Loucy (cell line): Measurements from ENCODE around the gene CES5A.

Source experiments
- H2AFZ ChIP-seq: fragments of 200-600 bp; sonication (generic); 2 replicates; pipeline ENCODE4 v1.6.0; 2016; ENCODE audit warnings: antibody characterized with exemption, mild to moderate bottlenecking, low read length, moderate library complexity
- H3F3A ChIP-seq: fragments of 200-600 bp; 2 replicates; pipeline ENCODE4 v1.6.0; 2016; ENCODE audit warnings: antibody characterized with exemption, low read depth, mild to moderate bottlenecking
- H3K27me3 ChIP-seq: fragments of 200-600 bp; sonication (generic); 2 replicates; pipeline ENCODE4 v1.6.1; 2014; ENCODE audit warnings: low read length, mild to moderate bottlenecking; ENCODE audit not compliant: insufficient read depth, poor library complexity, severe bottlenecking
- H3K36me3 ChIP-seq: fragments of 200-600 bp; sonication (generic); 2 replicates; pipeline ENCODE4 v1.6.1; 2016; ENCODE audit warnings: low read length; ENCODE audit not compliant: insufficient read depth
- H3K4me1 ChIP-seq: fragments of 200-600 bp; sonication (generic); 2 replicates; pipeline ENCODE4 v1.5.1; 2014; ENCODE audit warnings: low read length, mild to moderate bottlenecking; ENCODE audit not compliant: insufficient read depth, poor library complexity, severe bottlenecking
- H3K4me2 ChIP-seq: fragments of 200-600 bp; sonication (generic); 2 replicates; pipeline ENCODE4 v1.6.0; 2014; ENCODE audit warnings: antibody characterized with exemption, low read length, low read depth, mild to moderate bottlenecking; ENCODE audit not compliant: poor library complexity, severe bottlenecking
- H3K4me3 ChIP-seq: fragments of 200-600 bp; sonication (generic); 2 replicates; pipeline ENCODE4 v1.5.1; 2014; ENCODE audit warnings: low read length, mild to moderate bottlenecking, mixed read lengths; ENCODE audit not compliant: poor library complexity, severe bottlenecking
- H3K79me2 ChIP-seq: fragments of 200-600 bp; sonication (generic); 2 replicates; pipeline ENCODE4 v1.6.1; 2014; ENCODE audit warnings: low read length; ENCODE audit not compliant: insufficient read depth
- H3K9ac ChIP-seq: fragments of 200-600 bp; sonication (generic); 2 replicates; pipeline ENCODE4 v1.6.0; 2014; ENCODE audit warnings: mild to moderate bottlenecking, low read depth, low read length, moderate library complexity; ENCODE audit not compliant: poor library complexity, severe bottlenecking
- H3K9me2 ChIP-seq: fragments of 200-600 bp; sonication (generic); replicated peaks from 2 replicates; pipeline ENCODE4 v1.6.1; 2016; ENCODE audit warnings: low read depth, low read length, mixed read lengths
- H3K9me3 ChIP-seq: fragments of 200-600 bp; sonication (generic); 2 replicates; pipeline ENCODE4 v1.6.1; 2014; ENCODE audit warnings: mild to moderate bottlenecking, antibody characterized with exemption, low read length, low read depth; ENCODE audit not compliant: insufficient read depth
- H4K20me1 ChIP-seq: fragments of 200-600 bp; sonication (generic); 2 replicates; pipeline ENCODE4 v1.6.0; 2014; ENCODE audit warnings: antibody characterized with exemption, low read length, mild to moderate bottlenecking; ENCODE audit not compliant: insufficient read depth, poor library complexity, severe bottlenecking
- EZH2phosphoT487 ChIP-seq: fragments of 200-600 bp; IDR thresholded peaks from 2 replicates; pipeline ENCODE4 v1.6.1; 2018; ENCODE audit warnings: antibody characterized with exemption, mild to moderate bottlenecking, moderate library complexity, borderline replicate concordance
- TF ChIP-seq, protein P1 (sequence below): fragments of 200-600 bp; sonication (generic); conservative IDR thresholded peaks from 2 replicates; pipeline ENCODE4 v1.5.1; 2014; ENCODE audit warnings: mild to moderate bottlenecking, antibody characterized with exemption, low read length

Gene CES5A

DNA sequence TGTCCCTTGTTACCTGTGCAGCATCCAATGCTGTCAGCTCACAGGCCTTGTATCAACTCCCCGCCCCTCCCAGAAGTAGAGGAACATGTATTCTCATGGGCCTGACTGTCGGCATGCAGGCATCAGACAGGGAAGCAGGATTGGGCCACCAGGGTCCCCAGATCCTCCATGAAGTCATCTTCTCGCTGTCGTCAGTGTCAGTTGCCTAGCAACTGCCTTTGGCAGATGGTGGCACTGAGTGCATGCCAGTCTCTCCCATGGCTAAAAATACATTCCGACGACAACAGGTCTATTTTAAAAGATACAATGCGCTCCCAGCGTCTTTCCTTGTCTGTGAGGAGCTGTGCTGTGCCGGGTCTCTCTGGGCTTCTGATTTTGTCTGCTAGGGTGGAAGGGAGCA lies 36.8 kb upstream of the CES5A start:
- no peaks in the 10 kb centered on the region for H3F3A ChIP-seq
- H3K9me2 ChIP-seq = no peaks in the 10 kb centered on the region
- no peaks in the 10 kb centered on the region for H3K79me2 ChIP-seq
- no peaks in the 10 kb centered on the region for H4K20me1 ChIP-seq
- H3K4me1 ChIP-seq = no peaks in the 10 kb centered on the region
- no peaks in the 10 kb centered on the region for H3K27me3 ChIP-seq
- 0 out of 2 replicates have a peak, but pooled peaks cover 3% of the 10 kb centered on the region for H3K9me3 ChIP-seq
- no peak overlapping the region for H3K9ac ChIP-seq
- H3K4me3 ChIP-seq = no peak overlapping the region
- H2AFZ ChIP-seq = no peak overlapping the region
- no peaks in the 10 kb centered on the region for H3K36me3 ChIP-seq
- TF ChIP-seq, protein P1, sequence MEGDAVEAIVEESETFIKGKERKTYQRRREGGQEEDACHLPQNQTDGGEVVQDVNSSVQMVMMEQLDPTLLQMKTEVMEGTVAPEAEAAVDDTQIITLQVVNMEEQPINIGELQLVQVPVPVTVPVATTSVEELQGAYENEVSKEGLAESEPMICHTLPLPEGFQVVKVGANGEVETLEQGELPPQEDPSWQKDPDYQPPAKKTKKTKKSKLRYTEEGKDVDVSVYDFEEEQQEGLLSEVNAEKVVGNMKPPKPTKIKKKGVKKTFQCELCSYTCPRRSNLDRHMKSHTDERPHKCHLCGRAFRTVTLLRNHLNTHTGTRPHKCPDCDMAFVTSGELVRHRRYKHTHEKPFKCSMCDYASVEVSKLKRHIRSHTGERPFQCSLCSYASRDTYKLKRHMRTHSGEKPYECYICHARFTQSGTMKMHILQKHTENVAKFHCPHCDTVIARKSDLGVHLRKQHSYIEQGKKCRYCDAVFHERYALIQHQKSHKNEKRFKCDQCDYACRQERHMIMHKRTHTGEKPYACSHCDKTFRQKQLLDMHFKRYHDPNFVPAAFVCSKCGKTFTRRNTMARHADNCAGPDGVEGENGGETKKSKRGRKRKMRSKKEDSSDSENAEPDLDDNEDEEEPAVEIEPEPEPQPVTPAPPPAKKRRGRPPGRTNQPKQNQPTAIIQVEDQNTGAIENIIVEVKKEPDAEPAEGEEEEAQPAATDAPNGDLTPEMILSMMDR = no peak
- TF ChIP-seq EZH2phosphoT487 = no peak
- H3K4me2 ChIP-seq = no peak overlapping the region

DNA sequence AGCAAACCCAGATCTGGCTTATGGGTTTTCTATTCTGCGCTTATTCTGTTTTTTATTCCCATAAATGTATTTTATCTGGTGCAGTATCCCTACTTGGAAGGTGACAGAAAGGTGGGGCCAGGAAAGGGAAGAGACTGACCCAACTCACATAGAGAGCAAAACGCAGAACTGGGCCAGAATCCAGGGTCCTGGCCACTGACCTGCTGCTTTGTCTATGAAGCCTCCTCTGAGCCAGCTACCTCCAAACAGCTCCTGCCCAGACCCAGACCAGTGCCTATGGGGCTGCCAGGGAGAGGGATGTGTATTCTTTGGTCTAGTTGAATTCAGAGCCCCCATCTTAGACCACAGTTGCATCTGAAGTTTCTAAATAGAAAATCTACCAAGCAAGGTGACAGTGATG lies 36.4 kb upstream of the CES5A start:
- Histone ChIP-seq H3K9ac (no peak overlapping the region), H3K36me3 (no peaks in the 10 kb centered on the region), H3K9me3 (0 out of 2 replicates have a peak, but pooled peaks cover 3% of the 10 kb centered on the region), H3K4me1 (no peaks in the 10 kb centered on the region), H3K79me2 (no peaks in the 10 kb centered on the region), H3K4me2 (no peak overlapping the region), H3K9me2 (no peaks in the 10 kb centered on the region), H3K4me3 (no peak overlapping the region), H2AFZ (no peak overlapping the region), H3K27me3 (no peaks in the 10 kb centered on the region), H3F3A (no peaks in the 10 kb centered on the region), H4K20me1 (no peaks in the 10 kb centered on the region)
- TF ChIP-seq, protein P1 = no peak
- no peak for TF ChIP-seq EZH2phosphoT487

DNA sequence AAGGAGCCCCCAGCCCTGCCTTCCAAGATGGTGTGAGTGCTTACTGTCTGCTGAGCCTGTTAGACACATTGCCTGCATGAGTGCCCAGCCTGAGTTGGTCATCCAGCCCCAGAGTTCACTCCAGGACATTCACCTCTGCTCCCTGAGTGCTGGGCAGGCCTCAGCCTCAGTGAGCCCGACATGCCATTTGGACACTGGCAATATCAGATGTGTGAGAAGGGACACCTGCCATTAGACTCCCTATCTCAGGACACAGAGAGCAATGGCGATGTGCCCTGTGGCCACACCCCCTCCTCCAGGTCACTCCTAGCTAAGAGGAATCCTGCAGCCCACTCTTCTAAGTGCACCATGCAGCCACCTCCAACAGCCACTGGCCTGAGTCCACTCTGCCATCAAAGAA lies 34.7 kb upstream of the CES5A start:
- Histone ChIP-seq H3K4me1 (no peaks in the 10 kb centered on the region), H3K4me2 (no peak overlapping the region), H4K20me1 (no peaks in the 10 kb centered on the region), H3K27me3 (no peaks in the 10 kb centered on the region), H3K9ac (no peak overlapping the region), H3K36me3 (no peaks in the 10 kb centered on the region), H3F3A (no peaks in the 10 kb centered on the region), H2AFZ (no peak overlapping the region), H3K4me3 (no peak overlapping the region), H3K79me2 (no peaks in the 10 kb centered on the region), H3K9me3 (0 out of 2 replicates have a peak, but pooled peaks cover 3% of the 10 kb centered on the region), H3K9me2 (no peaks in the 10 kb centered on the region)
- TF ChIP-seq, protein P1 = no peak
- no peak for TF ChIP-seq EZH2phosphoT487
